Hematopoietic multipotent progenitor cell treated with erythropoietin and hydrocortisone succinate and interleukin-3 and kit ligand, for 4 days (in vitro differentiated cells): Measurements from ENCODE around the gene SUSD1.

ENCODE experiments used
- DNase-seq: peaks from one replicate; pipeline ENCODE4 v3.0.0-alpha.2; 2015

SUSD1 gene

DNA sequence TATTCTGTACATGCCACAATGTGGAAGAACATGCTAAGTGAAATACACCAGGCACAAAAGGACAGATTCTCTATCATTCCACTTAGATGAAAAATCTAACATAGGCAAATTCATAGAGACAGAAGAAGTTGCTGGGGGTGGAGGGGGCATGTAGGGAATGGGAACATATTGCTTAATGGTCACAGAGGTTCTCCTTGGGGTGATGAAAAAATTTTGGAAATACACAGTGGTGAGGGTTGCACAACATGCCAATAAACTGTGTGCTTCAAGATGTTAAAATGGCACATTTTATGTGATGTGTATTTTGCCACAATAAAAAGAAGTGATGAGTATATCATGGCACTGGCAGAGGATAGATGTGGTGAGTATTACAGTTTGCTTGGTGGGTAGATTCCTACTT lies 111.9 kb downstream of the SUSD1 start:
- no peak for DNase-seq

GRCh38 chr9:112061152-112061740 lies 113.9 kb downstream of the SUSD1 start:
- DNase-seq = peak; percentile 91

- DNase-seq = no peak
These were observed 115.2 kb downstream of the SUSD1 start for GRCh38 chr9:112059966-112060320.

DNA sequence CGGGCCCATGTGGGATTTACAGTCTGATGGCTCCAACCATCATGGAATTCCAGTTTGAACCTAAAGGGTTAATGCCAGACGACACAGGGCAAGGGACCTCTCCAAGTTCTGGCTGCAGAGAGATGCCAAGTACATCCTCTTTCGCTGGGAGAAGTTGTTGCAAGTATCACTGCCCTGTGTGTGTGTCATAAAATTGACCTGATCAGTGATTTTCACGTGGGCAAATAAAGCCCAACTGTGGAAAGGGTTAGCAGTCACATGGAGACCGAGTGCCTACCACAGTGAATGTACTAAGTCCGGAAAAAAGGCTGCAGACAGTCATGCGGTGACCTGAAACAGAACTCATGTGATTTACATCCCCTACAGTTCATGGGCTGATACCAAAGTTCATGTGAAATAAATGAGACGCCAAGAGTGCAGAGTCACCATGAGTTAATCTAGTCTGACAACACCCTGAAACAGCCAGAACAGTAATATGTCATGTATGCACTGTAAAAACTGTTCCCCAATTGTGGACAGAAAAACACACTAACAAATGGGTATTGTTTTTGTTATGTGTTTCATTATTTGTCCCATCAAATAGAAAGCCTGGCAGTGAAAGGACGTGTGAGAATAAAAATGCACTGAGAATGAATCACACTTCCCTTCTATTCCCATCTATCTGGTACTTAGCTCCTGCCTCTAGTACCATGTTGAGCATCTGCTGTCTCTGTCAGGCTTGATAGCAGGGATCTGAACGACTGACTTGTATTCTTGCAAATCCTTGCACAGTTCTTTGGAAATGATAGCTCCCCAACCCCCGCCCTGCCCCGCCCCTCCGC lies 115.7 kb downstream of the SUSD1 start:
- DNase-seq = no peak

DNA sequence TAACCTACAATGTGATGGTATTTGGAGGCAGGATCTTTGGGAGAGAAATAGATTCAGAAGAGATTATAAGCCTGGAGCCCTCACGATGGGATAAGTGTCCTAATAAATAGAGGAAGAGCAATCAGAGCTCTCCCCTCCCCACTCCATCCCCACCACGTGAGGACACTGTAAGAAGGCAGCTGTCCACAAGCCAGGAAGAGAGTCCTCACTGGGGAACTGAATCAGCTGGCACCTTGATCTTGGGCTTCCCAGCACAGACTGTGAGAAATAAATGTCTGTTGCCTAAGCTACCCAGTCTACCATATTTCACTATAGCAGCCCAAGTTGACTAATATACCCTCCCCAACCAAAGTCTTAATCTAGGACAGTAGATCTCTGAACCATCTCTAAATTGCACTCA lies 118.1 kb downstream of the SUSD1 start:
- DNase-seq = no peak

DNA sequence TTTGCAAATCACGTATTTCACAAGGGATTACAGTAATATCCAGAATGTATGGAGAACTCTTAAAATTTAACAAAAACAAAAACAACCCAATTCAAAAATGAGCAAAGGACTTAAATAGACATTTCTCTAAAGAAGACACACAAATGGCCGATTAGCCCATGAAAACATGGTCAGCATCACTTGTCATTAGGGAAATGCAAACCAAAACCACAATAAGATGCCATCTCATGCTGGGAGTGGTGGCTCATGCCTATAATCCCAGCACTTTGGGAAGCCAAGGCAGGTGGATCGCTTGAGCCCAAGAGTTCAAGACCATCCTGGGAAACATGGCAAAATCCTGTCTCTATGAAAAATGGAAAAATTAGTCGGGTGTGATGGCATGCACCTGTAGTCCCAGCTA lies 120.2 kb downstream of the SUSD1 start:
- DNase-seq = no peak

GRCh38 chr9:112051812-112052211 lies 123.3 kb downstream of the SUSD1 start:
- DNase-seq = no peak

DNA sequence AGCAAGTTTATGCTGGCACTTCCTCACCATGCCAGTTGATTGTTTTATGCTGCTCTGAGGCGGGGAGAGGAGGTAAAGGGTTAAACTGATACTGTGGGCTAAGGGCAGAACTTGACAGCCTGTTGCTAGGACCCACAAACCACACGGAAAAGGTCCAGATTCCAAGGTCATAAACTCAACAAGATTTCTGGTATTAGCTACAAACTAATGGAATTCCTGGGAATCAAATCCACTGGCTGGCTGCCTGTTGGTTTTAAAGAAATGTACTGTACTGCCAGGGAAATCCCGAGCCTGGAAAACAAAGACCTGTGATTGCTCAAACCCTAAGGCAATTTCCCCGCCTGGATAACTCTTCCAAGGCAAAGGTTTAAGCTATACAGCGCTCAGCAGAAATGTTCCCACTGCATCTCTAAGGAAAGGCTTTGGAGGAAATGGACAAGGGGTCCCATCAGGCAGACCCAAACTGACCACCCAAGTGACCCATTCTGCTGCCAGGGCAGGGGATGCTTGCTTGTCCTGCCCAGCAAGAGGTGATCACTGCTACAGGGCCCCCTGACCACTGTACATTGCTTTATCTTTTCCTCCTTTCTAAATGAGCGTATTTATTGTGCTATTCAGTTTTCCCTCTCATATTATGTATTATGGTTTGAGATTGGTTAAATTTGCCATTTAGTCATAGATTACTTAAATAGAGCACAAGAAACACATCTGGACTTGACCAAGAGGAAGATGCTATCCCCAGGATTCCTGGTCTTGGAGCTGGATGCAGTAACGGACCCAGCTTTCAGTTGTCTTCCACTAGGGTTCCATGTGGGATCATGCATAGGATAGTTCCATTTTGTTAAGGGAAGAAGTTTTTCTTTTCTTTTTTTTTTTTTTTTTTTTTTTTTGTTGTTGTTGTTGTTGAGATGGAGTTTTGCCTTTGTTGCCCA lies 124.3 kb downstream of the SUSD1 start:
- no peak for DNase-seq

GRCh38 chr9:112049811-112050516 lies 125.1 kb downstream of the SUSD1 start:
- DNase-seq = no peak

- no peak for DNase-seq
These were observed 126.0 kb downstream of the SUSD1 start for GRCh38 chr9:112048924-112049691.

DNA sequence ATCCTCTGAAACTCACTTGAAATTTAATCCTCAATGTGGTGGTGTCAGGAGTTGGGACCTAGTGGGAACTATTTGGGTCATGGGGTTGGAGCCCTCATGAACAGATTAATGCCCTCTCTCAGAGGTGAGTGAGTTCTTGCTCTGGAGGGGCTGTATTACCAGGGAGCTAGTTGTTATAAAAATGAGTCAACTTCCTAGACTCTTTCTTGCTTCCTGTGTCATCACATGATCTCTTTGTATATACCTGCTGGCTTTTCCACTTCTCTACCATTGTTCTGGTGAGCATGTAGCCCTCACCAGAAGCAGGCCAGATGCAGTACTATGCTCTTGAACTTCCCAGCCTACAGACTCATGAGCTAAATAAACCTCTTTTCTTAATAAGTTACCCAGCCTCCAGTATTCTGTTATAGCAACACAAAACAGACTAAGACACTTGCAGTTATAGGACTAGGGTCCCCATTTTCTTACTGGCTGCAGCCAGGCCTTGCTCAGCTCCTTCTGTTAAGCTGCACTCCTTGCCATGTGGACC lies 127.5 kb downstream of the SUSD1 start:
- DNase-seq = no peak

- DNase-seq = no peak
These were observed 128.9 kb downstream of the SUSD1 start for GRCh38 chr9:112046181-112046580.

DNA sequence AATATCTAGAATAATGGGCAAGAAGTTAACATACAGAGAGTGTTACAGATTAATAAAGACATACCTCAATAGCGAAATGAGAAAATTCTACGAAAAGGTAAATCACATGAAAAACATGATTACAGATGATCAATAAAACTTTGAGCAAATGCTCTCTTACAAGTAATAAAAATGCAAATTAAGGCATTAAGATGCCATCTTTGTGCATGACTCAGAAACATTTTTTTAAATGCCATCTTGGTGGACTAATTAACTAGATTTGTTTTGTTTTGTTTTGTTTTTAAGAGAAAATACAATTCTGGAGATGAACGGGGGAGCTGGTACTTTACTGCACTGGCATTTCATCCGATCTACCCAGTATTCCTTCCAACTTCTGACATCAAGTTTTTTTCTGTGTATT lies 130.2 kb downstream of the SUSD1 start:
- DNase-seq = no peak

DNA sequence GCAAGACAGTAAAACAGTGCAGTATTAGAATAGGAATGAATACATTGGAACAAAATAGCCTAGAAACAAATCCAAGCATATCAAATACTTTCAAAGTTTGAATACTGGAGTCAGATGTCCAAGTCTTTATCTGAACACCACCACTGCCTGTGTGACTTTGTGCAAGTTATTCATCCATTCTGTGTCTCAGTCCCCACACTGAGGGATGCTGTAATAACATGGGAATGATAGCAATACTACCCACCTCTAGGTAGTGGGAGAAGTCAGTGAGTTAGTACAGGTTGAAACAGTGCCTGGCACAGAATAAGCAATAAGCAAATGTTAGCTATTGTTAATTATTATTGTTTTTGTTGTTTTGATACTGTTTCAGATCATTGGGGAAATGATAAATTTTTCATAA lies 130.9 kb downstream of the SUSD1 start:
- no peak for DNase-seq

GRCh38 chr9:112043423-112043822 lies 131.7 kb downstream of the SUSD1 start:
- no peak for DNase-seq

GRCh38 chr9:112042769-112043168 lies 132.3 kb downstream of the SUSD1 start:
- no peak for DNase-seq

DNA sequence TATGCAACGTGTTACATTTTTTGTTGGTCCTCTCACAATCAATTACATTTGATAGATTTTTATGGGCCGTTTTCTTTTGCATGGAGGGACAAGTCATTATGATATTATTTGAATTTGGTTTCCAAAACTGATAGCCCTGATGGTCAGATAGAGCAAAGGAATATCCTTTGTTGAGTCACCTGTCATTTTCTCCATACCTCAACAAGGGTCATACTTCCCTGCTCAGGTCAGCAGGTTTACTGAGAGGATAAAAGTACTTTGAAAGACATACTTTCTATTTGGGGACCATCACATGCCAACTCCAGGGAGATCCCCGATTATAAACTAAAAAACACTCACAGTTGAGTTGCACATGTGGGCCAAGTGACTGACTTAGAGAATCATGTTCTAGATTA lies 132.9 kb downstream of the SUSD1 start:
- DNase-seq = no peak

GRCh38 chr9:112041536-112042243 lies 133.4 kb downstream of the SUSD1 start:
- DNase-seq = no peak

GRCh38 chr9:112041199-112041535 lies 133.9 kb downstream of the SUSD1 start:
- DNase-seq = no peak

DNA sequence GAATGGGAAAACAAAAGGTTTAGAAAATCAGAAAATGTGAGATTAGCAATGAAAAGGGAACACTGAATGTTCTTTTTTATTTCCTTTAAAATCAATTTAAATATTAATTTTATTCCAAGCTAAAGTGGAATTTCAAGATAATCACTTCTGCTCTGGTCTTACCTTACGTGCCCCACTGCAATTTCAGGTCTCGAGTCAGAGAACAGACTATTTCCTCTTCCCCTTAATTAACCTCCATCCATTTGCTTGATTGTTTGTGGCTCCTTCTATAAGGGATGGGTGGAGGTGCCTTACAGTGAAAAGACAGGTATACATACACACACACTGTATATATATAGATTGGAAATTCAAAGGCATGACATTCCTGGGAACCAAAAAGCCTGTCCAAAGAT lies 137.1 kb downstream of the SUSD1 start:
- no peak for DNase-seq

DNA sequence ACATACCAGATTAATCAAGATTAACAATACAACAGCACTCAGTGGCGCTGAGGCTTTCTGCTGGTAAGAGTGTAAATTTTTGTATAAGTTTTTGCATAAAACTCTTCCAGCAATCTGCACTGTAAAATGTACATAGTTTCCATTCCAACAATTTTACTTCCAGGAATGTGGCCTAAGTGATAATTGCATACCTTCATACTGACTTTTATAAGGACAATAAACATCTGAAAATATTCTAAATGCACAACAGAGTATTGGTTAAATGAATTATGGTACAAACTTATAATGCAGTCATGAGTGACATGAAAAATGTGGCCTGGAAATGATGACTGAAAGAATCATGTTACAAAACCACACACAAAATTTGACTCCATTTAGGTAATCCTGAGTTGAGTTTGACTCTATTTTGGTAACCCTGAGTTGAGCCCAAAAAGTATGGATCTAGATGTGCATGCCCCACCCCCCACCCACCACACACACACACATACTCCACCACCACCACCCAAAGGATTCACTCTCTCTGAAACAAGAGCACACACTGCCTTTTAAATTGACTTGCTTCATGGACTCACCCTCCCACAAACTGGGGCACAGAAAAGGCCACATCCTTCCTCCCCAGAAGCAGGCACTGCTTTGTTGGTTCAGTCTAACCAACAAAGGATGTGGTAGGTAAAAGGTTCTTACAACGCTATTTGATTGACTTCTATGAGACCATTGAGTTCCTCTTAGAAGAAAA lies 137.6 kb downstream of the SUSD1 start:
- DNase-seq = peak; percentile 69
